ENCODE results near the gene FLNB.

DNA sequence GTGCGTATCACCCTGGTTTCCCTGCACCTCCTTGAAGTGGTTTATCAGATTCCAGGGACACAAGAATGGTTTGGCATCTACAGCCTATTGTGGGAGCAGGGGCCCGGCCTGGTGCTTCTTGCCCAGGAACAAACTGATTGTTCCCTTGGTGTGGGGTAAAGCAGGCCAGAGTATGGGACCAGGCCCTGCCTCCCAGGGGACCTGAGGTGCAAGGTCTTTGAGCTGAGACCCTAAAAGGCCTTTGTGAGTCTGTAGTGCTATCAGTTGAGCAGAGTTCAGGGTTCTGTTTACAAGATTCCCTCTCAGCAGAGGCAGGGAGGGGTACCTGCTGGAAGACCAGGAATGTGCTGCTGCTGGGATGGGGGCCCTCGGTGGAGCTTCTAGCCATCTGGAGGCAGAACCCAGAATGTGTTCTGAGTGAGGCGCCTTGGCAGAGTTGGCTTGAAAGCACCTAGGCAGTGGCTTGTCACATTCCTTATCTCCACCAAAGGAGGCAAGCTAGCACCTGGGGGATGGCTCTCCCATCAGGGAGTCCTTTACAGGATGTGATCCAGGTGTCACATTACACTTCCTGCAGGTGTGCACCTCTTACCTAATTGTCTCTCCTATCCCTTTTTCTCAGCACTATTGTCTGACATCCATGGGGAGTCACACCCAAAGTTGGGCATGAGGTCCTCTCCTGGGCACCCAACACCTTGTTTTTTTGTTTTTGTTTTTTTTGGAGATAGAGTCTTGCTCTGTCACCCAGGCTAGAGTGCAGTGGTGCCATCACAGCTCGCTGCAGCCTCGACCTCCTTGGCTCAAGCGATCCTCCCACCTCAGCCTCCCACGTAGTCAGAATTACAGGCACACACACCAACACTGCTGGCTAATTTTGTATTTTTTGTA is 13.1 kb downstream of the FLNB start:
- TF ChIP-seq POLR2A (IDR thresholded peaks at IDR 0.05; ENCODE audit: low read length) (no peak), GATA1 (IDR thresholded peaks at IDR 0.05; ENCODE audit: low read depth, low read length) (no peak)
